SW 1271 (cell line): Measurements from ENCODE around the gene DCN.
A peak's percentile ranks its signal among the peaks of the same experiment; 100 is the strongest.

Experiments
- DNase-seq, 2 experiments: peaks; one replicate each; lab custom pipeline; 2025; lab: John Stamatoyannopoulos, UW

The DCN gene

GRCh38 chr12:91138337-91138920 is 44.2 kb downstream of the DCN start:
- no peak for DNase-seq

- no peak for DNase-seq
Observed at GRCh38 chr12:91133871-91134270, 48.7 kb downstream of the DCN start.

GRCh38 chr12:91129662-91130362 is 52.8 kb downstream of the DCN start:
- DNase-seq = no peak

GRCh38 chr12:91127751-91128150 is 54.9 kb downstream of the DCN start:
- DNase-seq = no peak

GRCh38 chr12:91127306-91127705 is 55.3 kb downstream of the DCN start:
- DNase-seq = no peak

DNA sequence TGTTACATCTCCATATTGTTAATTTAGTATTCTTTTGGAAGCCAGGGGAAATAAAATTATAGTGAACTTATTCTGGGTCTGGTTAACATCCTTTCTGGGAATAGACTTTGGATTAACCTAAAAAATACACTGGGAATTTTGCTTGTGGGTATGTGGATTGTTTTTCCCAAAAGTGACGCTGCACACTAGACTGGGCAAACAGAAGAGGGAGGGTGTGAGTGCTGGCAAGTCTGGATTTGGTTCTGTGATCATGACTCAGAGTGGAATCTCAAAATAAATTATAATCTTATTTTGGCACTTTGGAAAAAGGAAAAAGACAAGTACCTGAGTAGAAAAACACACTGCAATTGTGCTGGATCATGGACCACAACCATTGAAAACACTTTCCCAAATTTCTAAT is 56.1 kb downstream of the DCN start:
- no peak for DNase-seq

DNA sequence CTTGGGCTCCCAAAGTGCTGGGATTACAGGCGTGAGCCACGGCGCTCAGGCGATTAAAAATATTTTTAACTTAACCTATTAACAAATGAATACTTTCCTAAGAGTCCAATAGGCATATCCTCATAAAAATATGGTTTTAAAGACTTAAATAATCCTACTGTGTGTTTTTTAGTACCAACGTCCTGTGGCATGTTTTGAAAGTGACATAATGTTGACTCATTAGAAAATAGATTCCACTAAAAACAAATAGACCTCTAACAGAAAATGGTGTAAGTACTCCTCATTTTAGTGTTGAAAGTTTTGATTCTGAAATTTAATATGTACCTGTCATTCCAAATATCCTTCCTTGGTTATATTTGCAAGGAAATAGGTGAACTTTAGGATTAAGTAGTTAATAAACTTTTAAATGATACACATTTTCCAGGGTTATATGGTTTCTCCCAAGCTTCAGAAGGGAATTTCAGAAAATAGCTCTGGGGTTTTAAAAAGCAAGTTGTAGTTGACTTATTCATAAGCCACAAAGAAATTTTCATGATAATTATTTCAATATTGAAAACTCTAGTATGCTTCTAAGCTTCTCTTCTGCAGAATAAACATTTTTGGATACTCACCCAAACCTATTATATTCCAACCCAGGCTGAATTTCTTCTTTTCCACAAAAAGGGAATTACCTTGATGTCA is 59.2 kb downstream of the DCN start:
- no peak for DNase-seq

DNA sequence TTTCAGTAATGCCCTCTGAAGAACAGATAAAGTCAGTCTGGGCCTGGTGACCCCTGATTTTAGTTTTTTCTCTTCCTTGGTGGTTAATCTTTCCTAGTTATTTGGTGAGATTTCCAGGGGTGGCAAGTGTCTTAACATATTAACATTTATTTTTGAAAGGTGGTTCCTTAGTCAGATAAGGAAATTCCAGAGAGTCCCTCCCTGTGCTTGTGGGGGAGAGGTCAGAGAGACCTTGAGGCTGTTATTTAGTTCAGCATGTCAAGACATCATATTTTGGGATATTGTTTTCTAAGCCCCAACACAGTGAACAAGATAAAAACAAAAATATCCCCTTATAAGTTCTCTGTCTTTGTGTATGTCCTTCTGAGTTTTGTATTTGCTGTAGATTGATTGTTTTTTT is 61.8 kb downstream of the DCN start:
- no peak for DNase-seq

DNA sequence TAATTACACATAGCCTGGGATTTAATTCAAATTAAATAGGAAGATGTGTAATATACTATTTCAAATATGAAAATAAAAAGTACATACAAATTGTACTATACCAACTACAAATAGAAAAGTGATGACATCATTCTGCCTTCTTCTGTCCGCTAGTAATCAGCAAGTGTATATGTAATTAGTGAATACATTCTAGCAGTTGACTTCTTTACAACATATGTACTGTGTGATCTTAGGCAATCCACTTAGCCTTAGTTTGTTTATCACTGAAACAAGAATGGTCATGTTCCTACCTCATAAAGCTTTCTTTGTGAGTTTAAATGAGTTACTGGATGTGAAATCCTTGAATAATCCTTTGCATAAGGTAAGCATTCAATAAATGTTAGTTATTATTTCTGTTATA is 63.5 kb downstream of the DCN start:
- DNase-seq = no peak

GRCh38 chr12:91113621-91114020 is 69.0 kb downstream of the DCN start:
- DNase-seq = no peak

GRCh38 chr12:91111366-91112325 is 71.0 kb downstream of the DCN start, which contains the start of gene LUM:
LUM (minus strand) TSS chr12:91111494; CDS start chr12:91108979, 2,515 bp downstream.
- no peak for DNase-seq

DNA sequence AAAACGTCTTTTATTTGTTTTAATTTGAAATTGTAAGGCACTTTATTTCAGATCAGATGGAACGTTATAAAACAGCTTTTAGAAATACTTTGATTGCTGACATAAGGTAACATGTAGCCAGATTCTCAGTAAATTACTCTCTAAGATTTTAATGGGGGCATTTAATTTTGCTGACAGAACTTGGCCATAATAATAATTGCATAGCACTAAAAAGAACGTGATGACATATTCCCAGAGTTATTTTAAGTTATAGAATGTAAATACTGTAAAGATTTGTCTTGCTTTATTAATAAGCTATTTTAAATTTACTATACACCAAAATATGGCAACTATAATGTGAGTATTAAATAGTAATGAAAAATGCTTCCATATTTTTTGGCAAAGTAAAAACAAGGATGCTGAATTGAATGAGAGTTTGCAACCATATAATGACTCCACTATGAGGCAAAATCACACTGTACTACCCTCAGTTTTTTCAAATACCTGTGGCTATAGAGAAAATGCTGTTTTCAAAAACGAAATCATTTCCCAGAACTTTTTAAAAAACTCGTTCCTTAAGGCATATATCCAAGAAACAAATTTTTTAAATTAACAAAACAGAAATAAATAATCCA is 72.2 kb downstream of the DCN start:
- DNase-seq = no peak

DNA sequence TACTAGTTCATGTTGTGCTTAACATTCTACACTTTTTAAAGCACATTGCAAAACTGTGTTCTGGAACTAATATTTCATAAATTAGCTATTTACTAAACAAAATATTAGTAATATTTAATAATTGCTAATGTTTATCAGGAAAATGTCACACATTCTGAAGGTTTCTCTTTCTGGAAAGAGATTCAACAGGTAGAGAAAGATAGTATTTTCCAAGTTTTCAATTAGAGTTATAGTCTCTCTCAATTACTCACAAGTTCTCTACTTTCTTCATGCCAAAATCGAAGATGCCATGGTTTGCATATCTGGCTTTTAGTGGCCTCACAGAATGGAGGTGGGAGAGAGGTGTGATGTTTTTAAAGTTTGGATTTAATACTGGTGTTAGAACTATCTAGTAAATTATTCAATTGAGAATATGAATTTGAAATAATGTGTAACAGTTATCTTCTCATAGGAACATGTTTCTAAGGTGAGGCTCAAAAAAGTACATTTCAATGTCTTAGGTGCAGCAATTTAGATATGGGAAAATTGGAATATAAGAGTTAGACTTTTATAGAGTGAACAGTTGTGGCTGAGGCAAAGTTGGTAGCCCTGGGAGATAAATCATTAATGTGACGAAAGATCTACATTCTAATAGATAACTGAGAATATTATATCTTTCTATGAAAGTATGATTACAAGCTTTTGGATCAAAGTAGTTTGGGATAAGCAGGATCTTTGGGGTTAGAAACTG is 72.9 kb downstream of the DCN start:
- no peak for DNase-seq

- peak in 1 of 2 experiments; percentile 39 for DNase-seq
Observed at GRCh38 chr12:91109148-91109564, 73.5 kb downstream of the DCN start.

- DNase-seq = no peak
Observed at GRCh38 chr12:91108196-91108755, 74.3 kb downstream of the DCN start.

GRCh38 chr12:91106283-91106682 is 76.3 kb downstream of the DCN start:
- no peak for DNase-seq

- DNase-seq = no peak
Observed at GRCh38 chr12:91105807-91106206, 76.8 kb downstream of the DCN start.

GRCh38 chr12:91104812-91105466 is 77.7 kb downstream of the DCN start:
- no peak for DNase-seq

GRCh38 chr12:91103624-91104023 is 79.0 kb downstream of the DCN start:
- DNase-seq = no peak

DNA sequence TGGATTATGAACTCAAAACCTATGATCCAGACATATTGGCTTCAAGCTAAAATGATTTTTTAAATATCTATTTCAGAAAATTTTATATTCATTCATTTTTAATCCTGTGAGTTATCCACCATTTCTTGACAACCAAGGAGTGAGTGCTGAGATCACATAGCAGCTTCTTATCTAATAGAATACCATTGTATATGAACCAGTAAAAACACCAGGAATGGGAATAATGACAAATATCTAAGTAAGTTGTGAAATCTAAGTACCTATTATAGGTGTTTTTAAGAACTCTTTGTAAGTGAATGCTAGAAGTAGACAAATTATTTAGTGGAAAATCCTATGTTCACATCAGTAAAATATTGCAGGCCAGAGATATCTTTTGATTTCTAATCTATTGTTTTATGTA is 79.5 kb downstream of the DCN start:
- DNase-seq = no peak
